Fibroblast of upper back skin (primary cell): ENCODE data around the gene EYA4.

Source experiments
- DNase-seq: peaks from one replicate; pipeline ENCODE4 v3.0.0-alpha.2; 2013

Gene EYA4

DNA sequence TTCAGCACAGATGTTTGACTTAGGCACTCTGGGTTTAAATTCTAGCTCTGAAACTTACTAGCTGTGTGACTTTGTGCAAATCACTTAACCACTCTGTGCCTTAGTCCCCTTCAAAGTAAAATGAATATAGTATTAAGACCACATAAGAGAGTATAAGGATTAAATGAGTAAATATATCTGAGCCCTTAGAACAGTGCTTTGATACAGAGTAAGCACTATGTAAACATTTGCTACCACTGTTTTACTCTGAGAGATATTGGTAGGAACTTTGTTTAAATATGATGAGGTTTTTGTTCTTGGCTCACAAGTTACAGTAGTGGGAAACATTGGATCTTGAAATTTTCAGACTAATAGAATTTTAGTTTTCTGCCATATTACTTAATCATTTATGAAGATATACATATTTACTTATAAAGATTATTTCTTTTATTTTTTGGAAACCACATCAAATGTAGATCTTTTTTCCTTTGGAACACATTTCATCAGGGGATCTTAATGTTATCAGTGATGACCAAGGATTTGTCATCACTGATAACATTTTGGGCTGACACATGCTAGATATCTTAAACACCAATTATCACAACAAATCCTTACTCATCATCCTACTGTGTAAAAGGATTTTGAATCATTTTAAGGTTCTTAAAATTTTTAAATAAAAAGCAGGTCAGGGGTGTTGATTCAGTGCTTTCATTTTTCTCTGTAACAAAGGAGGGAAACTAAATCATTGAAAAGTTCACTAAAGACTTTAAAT, 226.2 kb downstream of the EYA4 start:
- no peak for DNase-seq

DNA sequence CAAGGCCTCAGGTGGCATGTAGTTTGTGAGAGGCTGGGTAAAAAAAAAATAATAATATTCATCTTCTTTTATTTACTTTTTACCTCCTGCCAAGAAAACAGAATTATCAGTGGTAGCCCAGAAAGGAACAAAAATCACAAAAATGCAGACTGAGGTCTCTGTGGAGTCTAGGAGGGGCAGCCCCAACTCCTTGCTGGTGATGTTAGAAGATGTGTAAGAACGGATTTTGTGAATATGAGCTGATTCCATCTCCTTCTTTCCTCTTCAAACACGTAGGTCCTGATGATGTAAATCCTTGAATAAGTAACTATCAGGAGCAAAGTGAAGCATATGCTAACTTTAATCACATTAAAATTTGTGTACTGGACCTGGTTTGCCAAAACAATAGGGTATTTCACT, 226.8 kb downstream of the EYA4 start:
- DNase-seq = peak; percentile 45

DNA sequence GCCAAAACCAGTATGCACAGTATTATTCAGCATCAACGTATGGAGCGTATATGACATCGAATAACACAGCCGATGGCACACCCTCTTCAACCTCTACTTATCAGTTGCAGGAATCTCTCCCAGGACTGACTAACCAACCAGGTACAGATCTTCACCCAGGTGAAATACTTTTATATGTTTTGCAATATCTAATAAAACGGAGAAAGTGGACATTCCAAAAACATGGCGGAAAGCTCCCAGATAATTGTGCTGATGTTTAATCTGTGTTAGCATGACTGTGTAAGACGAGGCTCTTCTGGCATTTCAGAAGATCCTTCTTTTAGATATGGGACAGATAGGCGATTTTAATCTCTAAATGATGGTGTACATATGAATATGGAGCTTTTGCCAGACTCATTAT, 227.4 kb downstream of the EYA4 start:
- no peak for DNase-seq

DNA sequence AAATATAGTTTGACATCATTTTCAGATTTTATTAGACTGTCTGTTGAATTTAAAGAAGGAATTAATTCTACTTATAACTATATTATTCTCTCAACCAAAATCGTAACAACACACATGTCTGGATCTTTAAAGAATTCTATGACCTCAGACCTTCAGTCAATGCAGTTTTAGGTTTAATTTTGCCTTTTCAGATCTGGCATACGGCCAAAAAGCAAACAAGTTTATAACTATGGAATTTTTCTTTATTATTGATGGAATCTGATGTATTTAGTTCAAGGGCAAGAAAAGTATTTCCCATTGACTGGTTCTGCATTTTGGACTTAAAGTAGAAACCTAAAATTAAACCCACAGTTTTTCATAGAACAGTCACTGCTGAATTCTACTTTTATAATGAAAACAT, 233.4 kb downstream of the EYA4 start:
- DNase-seq = no peak

DNA sequence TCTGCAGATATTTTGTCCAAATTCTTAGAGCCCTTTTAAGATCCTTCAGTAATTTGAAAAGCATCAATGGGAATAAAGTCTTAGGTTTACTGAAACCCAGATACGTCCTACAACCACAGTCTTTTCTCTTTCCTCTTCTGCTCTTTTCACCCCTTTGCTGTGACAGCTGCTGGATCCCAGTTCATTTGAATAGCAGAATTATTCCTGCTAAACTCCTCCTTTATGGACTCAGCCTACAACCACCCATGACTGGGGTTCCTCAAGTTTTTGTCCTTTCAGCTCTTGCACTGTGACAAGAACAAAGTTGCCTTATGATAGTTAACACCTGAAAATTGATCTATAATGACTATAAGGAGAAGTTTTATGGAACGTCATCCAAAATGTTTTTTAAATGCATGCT, 237.5 kb downstream of the EYA4 start:
- DNase-seq = no peak

DNA sequence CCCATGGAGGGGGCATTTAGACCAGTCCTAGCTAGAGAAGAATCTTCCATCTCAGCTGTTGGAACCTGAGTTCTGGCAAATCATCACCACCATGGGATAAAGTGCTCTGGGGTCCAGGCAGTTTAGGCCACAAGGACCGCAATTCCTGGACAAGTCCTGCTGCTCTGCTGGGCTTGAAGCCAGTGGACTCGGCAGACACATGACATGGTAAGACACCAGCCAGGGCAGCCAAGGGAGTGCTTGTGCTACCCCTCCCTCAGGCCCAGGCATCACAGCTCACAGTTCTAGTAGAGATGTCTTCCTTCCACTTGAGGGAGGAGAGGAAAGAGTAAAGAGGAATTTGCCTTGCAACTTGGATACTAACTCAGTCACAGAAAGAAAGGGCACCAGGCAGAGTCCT, 246.0 kb downstream of the EYA4 start:
- DNase-seq = no peak

DNA sequence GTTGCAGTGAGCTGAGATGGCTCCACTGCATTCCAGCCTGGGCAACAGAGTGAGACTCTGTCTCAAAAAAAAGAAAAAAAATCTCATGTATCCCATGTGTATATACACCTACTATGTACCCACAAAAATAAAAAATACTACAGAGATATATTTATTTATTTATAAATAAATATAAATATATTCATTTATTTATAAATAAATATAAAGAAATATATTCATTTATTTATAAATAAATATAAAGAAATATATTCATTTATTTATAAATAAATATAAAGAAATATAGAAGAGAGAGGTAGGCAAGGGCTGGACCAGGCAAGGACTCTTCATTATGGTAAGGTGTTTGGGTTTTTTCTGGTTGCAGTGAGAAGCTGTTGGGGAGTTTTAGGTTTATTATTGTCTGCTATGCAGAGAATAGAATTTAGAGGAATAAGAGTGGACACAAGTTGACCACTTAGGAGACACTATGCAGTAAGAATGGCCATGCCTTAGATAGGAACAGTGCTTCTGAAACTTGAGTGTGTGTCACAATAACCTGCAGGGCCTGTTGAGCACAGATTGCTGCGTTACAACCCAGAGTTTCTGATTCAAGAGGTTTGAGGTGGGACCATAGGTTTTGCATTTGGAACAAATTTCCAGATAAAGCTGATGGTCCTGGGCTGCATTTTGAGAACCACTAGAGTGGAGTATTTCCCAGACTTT, 254.2 kb downstream of the EYA4 start:
- DNase-seq = no peak

DNA sequence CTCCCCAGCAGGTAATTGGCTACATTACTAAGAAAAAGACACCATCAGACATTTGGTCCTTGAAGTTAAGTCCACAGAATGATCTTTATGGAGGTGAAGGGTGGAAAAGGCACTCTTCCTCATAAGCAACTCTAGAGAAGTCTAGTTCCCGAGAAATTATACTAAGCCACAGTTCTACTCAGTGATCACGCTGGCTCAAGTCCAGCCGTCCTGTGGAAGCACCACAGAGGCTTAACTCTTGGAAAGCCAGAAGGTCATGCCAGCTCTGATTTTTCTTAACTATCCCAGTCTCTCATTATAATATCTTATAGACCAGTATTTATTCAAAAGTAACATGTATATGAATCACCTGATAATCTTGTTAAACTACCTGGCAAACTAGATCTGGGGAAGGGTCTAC, 258.5 kb downstream of the EYA4 start:
- no peak for DNase-seq

DNA sequence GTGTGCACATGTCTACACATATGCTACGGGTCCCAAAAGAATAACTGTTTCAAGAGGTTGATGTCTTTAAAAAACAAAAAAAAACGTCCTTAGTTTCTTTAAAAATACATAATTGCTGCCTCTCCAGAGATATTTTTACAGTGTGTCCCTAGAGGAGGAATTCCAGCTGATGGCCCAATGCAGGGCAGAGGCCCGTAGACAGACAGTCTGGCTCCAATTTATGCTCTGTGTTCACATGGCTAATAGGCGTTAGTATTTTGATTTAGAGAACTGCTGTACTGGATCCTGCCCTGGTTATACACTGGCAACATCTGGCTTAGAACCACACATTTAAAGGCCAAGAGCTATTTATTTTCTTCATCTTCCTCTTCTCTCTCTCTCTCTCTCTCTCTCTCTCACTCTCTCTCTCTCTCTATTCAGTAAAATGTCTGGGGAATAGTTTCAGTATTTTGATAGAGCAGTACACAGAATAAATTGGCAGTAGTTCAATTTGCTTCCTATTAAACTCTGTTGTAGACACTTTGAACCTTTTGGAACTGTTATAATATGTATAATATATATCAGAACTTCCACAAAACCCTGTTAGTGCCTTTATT, 260.6 kb downstream of the EYA4 start:
- peak; percentile 15 for DNase-seq

DNA sequence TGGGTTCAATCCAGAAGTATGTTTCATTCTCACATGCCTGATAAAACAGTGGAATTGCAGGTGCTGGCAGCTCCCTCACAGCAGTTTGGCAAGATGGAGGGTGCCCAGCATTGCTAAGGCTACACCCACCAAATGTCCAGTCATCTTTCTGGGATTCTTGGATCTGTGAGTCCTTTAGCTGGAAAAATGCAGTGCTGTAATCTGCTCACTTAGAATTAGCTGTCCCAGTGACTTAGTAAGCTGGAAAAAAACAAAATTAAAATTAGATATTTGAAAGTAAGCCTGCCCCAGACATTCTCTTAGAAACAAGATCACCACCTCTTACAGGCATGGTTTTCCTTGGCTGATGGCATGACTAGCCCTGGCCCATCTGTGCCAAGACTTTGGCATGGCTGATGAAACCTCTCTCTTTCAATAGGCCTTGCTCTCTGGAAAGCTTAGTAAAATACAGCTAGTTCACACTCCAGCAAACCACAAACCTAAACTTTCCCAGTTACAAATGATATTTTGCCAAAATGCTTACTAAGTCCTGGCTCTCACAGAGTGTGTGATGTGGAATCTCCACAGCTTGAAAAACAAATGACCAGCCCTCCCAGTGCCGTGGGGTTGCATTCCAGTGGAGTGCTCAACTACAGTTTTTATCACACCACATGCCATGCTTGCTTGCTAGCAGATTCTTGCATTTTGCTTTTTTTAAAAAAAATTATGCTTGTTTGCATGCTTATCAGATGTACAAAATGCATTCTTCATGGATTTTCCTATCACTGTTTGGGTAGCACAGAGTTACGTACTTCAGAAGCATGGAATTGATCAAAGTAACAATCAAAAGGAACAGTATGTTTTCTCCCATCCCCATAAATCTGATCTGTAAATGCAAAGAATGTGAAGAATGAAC, 261.5 kb downstream of the EYA4 start:
- DNase-seq = peak; percentile 93

DNA sequence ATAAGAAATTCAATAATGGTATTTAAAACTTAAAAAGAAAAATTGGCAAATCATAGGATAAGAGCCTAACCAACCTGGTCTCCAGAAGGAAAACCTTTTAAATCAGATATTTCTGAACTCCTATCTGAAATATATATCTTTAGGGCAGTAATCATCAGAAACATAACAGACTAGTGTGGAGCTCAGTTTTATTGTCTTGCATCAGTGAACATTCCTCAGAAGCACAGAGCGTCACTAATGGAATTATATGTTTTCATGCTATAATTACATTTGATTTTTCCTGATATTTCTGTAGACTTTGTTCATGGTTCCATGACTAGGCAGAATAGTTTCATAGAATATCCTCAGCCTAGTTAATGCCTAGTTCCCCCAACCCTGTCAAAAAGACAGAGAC, 262.2 kb downstream of the EYA4 start:
- peak; percentile 58 for DNase-seq

DNA sequence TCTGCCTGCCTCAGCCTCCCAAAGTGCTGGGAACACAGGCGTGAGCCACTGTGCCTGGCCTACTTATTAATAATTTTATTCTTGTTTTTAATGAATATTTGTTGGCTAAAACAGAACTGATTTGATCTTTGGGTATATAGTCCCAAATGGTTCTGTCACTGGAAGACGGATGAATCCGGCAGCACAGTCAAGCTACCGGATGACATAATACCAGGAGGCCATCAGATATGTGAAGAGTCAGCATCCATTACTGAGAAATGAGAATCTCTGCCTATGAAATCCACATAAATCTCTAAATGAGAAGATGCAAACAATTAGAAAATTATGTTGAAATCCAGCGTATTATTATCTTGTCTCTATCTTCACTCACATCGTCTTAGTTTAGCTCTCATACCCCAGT, 263.0 kb downstream of the EYA4 start:
- DNase-seq = no peak

DNA sequence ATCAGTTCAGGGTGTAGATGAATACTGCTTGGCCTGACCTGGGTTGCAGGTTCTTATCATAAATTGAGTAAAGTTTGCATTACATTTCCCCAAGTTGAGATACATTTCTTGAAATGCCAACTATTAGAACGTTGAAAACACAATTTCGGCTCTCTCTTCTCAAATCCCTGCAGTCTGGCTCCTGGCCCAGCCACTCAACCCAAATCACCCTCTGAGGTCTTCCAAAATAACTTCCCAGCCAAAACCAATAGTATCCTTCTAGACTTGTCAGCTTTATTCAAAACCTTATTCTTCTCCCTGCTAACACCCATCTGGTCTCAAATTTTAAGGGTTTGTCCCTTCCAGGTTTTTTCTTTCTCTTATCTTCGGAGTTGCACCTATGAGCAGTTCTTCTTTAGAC, 263.6 kb downstream of the EYA4 start:
- peak; percentile 31 for DNase-seq

DNA sequence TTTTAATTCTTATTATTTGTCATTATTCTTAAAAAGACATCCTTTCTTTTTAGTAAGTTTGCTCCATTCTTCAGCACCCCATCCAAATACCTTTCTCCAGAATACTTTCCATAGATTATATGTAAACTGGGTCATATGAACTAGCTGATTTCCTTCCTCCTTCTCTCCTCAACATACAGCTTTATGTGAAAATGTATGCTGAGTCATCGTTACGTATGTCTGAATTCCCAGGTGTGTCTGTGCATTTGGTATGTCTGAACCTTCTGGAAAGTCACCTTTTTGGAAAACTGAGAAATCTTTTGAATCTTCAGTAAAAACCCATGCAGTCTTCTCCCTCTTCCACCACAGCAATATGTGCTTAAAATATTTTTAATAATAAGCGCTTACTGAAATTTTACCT, 264.5 kb downstream of the EYA4 start:
- no peak for DNase-seq

DNA sequence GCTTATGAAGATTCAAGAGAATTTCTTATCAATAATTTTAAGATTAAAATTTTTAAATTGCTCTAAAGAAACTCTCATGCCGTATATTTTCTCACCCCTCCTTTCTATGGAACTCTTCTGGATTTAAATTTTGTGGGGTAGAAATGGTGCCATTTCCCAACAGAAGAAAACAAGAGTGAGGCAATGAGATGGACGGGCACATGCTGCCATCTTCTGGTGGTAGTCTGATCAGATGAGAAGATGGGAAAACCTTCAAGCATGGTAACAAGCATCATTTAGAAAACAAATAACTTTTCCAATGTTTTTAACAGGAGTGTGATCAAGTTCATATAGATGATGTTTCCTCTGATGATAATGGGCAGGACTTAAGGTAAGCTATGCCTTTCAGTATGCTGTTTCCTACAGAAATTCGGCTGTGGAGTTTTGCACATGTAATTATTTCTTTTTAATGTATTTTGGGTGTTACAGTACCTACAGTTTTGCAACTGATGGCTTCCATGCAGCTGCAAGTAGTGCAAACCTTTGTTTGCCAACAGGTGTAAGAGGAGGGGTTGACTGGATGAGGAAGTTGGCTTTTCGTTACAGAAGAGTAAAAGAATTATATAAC, 271.4 kb downstream of the EYA4 start:
- peak; percentile 54 for DNase-seq

DNA sequence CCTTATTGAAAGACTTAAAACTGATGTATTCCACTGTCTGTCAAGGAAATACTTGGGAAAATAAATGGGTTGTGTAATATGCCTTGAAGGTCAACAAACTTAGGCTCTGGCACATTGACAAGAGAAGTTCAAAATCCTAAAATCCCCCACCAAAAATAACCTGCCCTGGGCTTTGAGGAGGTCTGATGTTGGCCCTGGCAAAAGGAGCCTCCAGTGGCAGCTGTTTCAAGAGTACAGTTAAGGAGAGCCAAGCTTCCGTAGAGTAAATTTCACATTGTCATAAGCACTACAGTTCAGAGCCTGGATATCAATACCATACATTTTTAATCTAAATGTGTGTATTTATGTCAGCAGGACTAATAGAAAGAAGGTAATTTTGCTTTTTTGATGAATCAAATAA, 282.7 kb downstream of the EYA4 start:
- no peak for DNase-seq

DNA sequence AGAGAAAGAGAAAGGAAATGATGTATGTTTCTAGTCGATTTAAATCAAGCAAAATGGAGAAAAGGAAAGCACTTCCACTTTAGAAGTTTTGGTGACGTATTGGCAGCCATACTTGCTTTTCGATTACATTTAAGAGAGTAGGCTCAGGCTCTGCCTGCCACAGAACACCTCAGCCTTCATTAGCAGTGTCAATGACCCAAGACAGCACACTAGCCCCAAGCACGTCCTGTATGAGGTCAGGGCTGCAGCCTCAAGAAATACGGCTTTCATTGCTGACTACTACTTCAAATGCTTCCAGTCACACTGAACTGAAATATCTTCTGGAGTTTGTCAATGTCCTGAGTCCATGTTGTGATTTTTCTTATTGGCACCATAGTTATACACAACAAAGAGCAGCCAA, 285.3 kb downstream of the EYA4 start:
- DNase-seq = no peak

DNA sequence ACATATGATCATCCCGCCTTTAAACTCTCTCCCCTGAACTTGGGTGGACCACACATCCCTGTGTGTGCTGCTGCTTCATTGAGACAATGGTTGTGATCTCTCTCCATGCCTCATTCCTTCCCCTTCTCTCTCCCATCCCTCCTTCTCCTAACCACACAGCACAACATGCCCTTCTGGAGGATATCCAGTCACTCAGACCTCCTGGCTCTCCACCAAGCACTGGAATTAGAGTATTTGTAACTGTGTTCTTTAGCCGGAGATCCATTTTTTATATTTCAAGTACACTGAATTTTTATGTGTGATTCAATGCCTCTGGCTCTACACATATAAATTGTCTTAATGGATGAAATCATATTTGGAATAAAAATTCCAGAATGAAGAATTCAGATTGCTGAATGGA, 287.4 kb downstream of the EYA4 start:
- DNase-seq = no peak

DNA sequence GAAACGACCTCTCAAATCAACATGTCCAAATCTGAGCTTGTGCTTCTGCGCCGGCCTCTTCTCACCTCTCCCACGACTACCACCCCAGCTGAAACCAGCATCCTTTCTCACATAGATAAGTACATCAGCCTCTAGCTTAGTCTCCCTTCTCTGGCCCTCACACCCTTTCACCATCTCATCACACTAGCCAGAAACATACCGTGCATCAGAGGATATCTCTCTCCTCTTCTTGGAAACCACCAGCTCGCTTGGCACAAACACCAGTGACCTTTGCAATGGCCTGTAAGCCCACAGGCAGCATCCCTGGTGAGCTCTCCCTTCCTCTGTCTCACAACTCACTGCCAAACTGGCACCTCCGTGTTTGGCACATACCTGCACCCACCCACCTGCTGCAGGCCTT, 291.8 kb downstream of the EYA4 start:
- no peak for DNase-seq

DNA sequence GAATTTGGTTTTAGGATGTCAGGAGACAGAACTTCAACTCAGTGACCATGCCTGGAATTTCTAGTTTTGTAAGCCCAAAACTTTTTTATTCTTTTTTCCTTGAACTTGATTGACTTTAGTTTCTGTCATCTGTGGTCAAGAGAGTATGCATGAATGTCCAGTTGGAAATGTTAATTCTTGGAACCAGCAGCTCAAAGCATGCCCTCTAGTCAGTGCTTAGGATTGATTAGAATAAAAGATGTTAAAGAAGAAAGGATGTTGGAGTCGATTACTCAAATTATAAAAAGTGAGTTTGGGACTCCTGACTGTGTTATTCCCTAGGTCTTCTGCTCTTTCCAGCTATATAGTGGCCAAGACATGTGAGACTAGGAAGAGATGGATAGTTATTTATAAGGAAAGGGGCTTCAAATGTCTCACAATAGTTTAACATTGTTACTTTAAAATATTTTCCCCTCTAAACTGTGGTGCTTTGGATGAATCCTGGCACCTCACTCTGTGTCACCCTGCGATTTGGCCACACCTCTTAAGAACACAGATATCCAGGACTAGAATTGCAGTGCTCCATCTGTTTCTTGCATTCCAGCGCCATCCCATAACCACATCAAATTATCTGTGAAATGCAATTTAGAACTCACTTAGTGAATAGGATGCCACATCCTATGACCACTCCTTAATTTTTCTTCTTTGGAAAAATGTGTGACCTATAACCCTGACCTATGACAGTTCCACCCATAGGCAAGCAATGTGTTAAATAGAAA, 298.5 kb downstream of the EYA4 start:
- no peak for DNase-seq

DNA sequence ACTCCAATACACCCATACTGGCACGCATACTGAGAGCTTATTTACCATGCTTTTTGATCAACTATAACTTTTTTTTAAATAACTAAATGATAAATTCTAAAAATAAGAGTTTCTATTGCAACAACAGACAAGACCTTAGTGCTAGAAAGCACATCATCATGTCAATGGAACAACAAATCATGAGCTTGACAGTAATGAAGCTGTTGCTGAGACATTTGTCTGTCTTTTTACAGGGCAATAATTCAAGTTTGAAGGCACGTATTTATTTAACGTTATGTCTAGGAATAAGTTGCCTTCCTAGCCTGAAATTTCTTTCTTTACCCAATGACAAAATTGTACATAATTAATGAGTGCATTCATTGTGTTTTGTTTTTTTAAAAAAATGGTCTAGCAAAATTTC, 299.2 kb downstream of the EYA4 start:
- DNase-seq = no peak

DNA sequence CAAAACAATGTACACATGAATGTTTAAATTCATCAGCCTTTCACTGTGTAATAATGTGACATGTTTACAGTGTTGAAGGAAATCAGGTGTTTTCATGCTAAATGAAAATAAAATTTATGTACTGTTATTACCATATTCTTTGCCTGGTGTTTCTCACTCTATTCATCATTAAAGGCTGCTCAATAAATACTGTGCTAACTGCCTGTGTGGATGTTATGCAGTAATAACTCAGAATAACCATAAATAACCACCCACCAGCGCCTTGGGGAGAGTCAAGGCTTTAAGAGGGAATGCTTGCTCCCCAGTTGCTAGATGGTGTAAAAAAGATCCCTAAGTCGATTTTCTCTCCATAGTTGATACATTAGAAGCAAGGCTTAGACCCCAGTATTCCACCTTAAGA, 299.9 kb downstream of the EYA4 start:
- DNase-seq = no peak
